ENCODE results near the gene FAM53B.

Gene FAM53B

DNA sequence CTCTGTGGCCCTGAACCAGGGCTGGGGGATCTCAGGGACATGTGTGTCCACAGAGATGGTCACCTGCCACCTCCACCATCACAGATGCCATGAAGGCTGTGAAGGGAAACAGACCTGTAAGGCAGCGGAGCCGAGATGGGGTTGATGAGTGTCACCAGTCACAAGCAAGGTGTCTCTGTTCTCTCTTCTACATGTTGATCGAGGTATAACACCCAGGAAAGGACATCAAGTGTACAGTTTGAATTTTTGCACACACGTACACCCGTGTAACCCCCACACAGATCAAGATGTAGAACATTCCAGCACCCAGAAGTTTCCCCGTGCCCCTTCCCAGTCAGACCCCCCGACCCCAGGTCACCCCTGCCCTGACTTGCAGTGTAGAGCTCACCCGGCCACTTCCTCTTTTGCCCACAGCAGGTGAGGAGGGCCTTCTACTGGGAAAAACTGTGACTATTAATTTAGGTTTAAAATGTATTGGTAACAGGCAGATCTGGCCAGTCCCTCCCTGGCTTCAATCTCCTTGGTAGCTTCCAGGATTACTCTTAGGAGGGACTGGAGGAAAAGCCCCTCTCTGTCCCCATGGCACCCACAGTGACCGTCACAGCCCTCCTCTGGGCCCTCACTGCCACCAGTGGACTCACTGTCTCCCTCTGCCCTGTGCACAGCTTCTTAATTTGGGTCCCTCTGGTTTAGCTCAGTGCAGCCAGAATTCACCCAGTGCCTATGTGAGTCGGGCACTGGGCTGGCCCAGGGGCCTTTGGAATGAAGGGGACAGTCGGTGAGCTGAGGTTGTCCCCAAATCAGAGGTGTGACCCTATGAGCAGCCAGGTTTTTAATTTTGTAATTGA lies 174.3 kb downstream of the FAM53B start:
- DNase-seq, result no peak
